Epithelial cell of esophagus (primary cell): Measurements from ENCODE around the gene AK6.

Experiments used
- DNase-seq: peaks from one replicate; pipeline ENCODE4 v3.0.0; 2010; ENCODE audit warnings: low read depth
- H3K4me3 ChIP-seq: 2 replicates; pipeline ENCODE4 v1.5.1; 2011; ENCODE audit warnings: mild to moderate bottlenecking, low read length, control low read depth
- TF ChIP-seq, protein P1 (sequence below): IDR thresholded peaks from 2 replicates; pipeline ENCODE4 v1.5.1; 2011; ENCODE audit warnings: low read depth, mild to moderate bottlenecking, low read length, control low read depth, inconsistent platforms; ENCODE audit not compliant: insufficient read depth; ENCODE audit errors: missing control alignments

AK6 gene

DNA sequence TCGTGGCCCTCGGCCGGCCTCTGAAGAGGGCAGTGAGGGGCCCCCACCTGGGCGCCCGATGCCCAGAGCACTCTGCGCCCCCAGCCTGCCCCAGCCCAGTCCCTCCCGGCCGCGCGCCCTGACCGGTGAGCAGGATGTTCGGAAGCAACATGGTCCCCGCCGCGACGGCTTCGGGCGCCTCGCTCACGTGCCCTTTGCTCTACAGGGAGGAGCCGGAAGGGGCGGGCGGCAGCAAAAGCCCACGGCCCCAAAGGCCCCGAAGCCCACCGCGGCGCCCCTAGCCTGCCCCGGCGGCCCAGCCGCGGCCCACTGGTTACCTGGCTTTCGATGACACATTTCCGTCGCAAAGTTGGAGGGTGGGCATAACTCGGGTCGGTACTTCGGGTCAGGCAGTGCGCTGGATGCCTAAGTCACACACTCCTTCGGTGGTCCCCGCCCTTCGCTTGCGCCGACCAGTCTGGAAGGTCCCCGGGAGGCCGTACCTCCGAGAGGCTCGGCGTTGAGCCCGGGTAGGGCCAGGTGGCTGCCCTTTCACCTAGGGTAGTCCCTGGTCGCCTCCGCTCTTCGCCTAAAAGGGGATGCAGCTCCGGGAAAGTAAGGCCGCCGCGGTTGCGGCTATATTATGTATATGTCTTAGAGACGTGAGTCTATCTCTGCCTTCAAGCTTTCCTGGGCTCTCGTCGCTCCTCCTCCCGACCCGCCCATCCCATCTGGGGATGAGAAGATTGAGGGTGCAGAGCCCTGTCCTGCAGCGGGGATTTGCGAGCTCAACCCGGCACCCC, at the start of gene AK6, which contains the start of the genes RAD17 and TAF9:
Gene AK6, minus strand, starts transcription at position 181 of the 782 bp plus-strand sequence. Its CDS starts 30 bp downstream, at position 151.
Gene RAD17, plus strand, starts transcription at position 479 of the 782 bp plus-strand sequence. CDS start 2,391 bp downstream, outside the sequence.
Gene TAF9, minus strand, starts transcription at position 181 of the 782 bp plus-strand sequence. CDS start 3,783 bp downstream, outside the sequence.
- peak; percentile 92 for DNase-seq
- TF ChIP-seq, protein P1, sequence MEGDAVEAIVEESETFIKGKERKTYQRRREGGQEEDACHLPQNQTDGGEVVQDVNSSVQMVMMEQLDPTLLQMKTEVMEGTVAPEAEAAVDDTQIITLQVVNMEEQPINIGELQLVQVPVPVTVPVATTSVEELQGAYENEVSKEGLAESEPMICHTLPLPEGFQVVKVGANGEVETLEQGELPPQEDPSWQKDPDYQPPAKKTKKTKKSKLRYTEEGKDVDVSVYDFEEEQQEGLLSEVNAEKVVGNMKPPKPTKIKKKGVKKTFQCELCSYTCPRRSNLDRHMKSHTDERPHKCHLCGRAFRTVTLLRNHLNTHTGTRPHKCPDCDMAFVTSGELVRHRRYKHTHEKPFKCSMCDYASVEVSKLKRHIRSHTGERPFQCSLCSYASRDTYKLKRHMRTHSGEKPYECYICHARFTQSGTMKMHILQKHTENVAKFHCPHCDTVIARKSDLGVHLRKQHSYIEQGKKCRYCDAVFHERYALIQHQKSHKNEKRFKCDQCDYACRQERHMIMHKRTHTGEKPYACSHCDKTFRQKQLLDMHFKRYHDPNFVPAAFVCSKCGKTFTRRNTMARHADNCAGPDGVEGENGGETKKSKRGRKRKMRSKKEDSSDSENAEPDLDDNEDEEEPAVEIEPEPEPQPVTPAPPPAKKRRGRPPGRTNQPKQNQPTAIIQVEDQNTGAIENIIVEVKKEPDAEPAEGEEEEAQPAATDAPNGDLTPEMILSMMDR = no peak

DNA sequence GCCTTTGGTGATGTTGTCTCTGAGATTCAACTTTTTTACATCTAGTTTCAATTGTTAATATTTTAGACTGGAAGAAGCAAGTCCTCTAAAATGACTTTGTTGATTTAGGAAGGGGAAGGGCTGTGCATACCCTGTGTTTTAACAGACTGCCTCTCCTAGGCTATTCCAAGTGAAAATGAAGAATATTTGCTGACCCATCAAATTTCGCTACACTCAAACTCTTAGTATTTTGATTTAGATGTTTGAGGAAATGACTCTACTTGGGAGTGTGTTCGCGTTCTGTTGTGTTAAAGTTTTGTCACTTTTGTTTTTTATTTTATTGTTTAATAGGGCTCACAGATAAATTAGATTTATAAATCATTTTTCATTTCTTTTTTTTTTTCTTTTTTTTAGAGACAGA, 49.2 kb upstream of the AK6 start:
- TF ChIP-seq, protein P1 = no peak
- no peak overlapping the region for H3K4me3 ChIP-seq
- DNase-seq = no peak

More for the DNA sequence above, at the start of gene AK6, which contains the start of the genes RAD17 and TAF9:
- H3K4me3 ChIP-seq = peak within 1 kb of the TSS; percentile 96

DNA sequence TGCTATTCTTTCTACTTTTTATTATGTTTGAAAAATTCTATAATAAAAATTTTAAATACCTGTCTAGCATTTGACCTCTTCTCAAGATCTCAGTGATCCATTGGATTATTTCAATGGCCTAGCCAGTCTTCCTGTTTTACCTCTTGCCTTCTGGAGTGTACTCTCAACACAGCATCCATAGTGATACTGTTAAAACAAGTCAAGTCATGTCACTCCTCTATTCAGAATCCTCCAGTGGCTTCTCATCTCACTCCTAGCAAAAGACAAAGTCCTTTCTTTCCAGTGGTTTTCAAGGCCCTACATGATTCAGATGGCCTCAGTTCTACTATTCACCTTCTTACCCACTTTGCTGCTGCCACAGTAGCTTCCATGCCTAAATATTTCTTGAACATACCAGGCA, 47.4 kb upstream of the AK6 start:
- TF ChIP-seq, protein P1 = no peak
- DNase-seq = peak; percentile 64
- peak overlapping the region; percentile 82 for H3K4me3 ChIP-seq

DNA sequence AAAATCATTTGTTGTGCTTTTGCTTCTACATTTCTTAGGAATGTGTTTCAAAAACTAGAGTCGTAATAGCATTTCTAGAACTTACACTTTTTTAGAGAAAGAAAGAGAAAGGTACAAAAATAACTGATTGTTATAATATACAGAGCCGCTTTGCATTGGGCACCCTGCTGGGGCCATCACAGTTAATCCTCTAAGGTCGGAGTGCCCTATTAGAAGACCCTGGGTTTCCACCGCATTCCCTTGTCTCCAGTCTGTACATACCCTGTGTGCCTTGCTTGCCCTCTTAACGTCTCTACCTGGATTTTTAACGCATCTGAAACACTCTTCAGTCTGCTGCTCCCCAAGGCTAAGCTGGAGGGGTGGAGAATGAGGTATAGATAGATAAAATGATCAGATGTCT, 46.9 kb upstream of the AK6 start:
- TF ChIP-seq, protein P1 = no peak
- DNase-seq = peak; percentile 20
- H3K4me3 ChIP-seq = peak overlapping the region; percentile 82

DNA sequence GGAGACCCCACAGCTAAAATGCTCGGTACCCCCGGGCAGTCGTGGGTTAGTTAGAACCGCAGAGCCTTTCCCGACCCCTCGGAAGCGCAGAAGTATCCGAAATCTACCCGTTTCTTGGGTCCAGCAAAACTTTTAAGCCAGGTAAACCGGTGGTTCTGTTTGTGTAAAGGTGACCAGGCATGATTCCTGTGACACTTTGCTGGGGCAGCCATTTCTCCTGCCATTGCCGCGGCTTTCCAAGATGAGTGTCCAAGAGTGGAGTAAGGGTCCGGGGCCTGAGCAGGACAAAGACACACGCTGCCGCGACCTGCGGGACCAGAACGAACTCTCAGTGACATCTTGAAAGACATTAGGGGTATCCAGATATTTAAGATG, 46.3 kb upstream of the AK6 start:
- DNase-seq = peak; percentile 42
- TF ChIP-seq, protein P1 = no peak
- peak overlapping the region; percentile 82 for H3K4me3 ChIP-seq

DNA sequence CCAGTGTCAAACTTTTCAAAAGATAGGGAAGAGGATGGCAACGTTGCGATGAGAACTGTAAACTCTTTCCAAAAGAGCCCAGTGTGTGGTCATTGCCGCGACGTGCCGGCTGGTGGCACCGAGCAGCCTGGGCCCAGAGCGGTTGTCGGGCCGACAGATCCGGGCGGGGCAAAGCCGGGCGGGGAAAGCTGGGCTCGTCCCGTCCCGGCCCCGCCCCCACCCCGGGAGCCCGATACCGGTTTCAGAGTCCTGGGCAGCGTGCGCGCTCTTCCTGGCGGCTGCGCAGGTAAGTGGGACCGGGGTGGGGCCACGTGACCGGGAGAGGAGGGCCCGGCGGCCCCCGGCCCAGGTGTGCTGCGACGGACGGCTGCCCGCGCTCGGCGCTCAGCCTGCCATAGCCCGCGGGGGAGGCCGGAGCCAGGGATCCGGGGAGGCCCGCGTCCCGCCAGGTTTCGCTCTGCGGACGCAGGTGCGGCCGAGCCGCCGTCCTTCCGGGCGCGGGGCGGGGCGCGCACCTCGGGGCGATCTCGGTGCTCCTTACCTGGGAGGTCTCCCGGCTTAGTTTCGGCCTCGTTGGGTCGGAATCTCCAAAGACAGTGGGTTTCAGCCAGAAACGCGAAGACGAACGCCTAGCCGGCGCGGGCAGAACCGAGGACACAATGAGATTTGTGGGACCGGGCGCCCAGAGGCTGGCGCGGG, 45.7 kb upstream of the AK6 start, which contains the start of gene MARVELD2:
Gene MARVELD2, plus strand, starts transcription at position 232 of the 699 bp plus-strand sequence. CDS start 4,270 bp downstream, outside the sequence.
- TF ChIP-seq, protein P1 = peak; percentile 53
- H3K4me3 ChIP-seq = peak within 1 kb of the TSS; percentile 82
- DNase-seq = peak; percentile 94
